Hematopoietic multipotent progenitor cell treated with erythropoietin and hydrocortisone succinate and interleukin-3 and kit ligand, for 4 days (in vitro differentiated cells): Measurements from ENCODE around the gene SLC6A2.
A peak's percentile ranks its signal among the peaks of the same experiment; 100 is the strongest.

Experiments
- DNase-seq: peaks from one replicate; pipeline ENCODE4 v3.0.0-alpha.2; 2015

SLC6A2 gene

GRCh38 chr16:55678161-55678821 is 22.5 kb downstream of the SLC6A2 start:
- DNase-seq: no peak

GRCh38 chr16:55682086-55682485 is 26.3 kb downstream of the SLC6A2 start:
- no peak for DNase-seq

DNA sequence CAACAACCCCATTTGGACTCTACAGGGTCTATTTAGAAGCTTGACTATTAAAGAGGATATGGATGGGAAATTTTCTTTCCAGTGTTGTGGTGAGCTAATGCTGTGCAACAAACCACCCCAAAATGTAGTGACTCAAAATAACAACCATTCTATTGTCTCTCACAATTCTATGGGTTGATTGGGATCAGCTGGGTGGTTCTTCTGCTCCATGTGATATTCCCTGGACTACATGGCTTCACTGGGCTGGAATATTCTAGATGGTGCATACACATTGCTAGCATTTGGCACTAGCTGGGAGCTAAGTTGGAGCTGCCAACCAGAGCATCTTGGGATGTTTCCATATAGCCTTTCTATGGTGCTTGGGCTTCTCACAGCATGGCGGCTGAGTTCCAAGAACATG is 30.2 kb downstream of the SLC6A2 start:
- no peak for DNase-seq

DNA sequence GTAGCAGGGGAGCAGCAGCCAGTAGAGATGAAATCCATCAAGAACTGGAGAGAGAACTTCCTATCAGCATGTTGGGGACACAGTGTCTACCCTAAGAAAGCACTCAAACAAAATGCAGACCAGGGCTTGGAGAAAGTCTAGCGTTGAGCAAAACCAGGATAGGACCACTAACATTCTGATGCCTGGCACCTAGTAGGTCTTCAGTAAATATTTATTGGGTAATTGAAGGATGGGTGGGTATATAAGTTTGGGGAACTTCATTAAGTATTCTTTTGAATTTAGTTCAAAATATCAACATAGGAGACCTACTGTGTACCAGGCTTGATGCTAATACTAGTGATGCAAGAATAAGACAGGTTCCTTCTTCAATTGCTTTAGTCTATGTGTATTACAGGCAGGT is 30.9 kb downstream of the SLC6A2 start:
- DNase-seq: no peak

DNA sequence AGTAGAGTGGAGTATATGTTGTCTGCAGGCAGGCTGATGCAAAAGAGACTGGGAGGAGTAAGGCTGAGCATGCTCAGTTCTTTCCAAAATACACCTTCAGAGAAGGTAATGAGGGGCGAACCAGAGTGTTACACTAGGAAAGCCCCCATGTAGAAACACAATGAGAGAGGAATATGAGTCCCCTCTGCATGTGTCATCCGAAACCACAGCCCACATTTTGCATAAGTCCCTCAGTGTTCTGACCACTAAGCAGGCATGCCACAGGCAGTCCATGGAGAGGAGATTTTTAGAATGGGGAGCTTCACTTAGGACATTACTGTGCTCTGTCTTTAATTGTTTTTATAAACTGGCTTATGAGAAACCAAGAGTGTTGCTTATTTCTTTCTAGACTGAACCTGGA is 32.0 kb downstream of the SLC6A2 start:
- DNase-seq: peak; percentile 7

DNA sequence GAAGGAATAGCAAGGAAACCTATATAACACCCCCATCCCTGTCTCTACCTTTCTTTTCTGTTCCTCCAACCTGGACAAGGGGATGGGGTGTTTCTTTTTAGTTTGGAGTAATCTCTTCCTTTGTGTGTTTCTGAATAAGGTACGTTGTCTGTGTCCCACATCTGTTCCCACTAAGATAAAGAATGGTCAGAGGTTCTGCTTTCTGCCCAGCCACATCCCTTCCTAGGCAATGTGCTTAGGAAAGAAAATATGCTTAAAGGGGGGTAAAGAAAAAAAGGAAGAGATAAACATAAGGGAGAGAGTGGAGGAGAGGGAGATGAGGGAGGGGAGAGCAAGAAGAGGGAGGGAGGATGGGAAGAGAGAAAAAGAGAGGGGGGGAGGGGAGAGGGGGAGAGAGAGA is 35.1 kb downstream of the SLC6A2 start:
- peak; percentile 51 for DNase-seq

DNA sequence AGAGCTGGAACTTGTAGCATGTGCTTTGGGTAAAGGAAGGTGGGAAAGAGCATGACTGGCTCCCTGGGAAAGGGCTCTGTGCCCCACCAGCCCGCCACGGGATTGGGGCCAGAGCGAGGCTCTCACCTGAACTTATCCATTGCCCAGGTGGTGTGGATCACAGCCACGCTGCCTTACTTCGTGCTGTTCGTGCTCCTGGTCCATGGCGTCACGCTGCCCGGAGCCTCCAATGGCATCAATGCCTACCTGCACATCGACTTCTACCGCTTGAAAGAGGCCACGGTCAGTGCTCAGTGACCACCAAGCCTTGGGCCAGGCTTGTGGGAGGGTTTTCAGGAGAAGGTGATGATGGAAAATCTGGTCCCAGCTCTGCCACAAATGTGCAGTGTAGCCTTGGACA is 36.0 kb downstream of the SLC6A2 start:
- DNase-seq: no peak

GRCh38 chr16:55695595-55695994 is 39.8 kb downstream of the SLC6A2 start:
- no peak for DNase-seq

DNA sequence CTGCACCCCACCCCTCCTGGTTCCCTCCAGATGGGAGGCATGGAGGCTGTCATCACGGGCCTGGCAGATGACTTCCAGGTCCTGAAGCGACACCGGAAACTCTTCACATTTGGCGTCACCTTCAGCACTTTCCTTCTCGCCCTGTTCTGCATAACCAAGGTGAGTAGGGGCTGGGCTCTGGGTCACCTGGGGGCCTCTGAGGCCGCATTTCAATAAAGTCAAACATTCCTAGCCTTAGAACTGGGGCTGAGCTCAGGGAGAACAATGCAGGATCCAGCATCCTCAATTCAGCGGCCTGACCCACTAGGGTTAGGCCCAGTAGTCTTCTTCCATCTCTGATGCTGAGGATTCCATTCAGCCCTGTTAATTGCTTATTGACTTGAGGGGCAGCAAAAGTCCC is 42.1 kb downstream of the SLC6A2 start:
- no peak for DNase-seq

GRCh38 chr16:55698331-55698730 is 42.5 kb downstream of the SLC6A2 start:
- no peak for DNase-seq

DNA sequence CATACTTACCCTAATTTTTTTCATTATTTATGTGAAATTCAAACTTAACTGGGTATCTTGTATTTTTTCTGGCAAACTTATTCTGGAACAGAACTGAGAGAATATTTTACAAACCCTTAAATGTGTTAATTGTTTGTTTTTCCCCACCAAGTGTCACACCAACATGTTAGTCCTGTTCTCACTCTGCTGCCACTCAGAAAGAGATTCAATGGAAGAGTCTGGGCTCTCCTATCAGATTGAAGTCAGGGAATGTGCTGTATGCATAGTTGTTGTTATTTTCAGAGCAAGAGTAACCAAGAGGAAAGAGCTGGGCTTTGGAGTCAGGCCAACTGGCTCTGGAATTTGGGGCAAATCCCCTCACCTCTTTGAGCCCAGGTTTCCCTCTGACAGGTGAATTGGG is 43.2 kb downstream of the SLC6A2 start:
- no peak for DNase-seq

- no peak for DNase-seq
These were observed 43.8 kb downstream of the SLC6A2 start for GRCh38 chr16:55699616-55700015.

DNA sequence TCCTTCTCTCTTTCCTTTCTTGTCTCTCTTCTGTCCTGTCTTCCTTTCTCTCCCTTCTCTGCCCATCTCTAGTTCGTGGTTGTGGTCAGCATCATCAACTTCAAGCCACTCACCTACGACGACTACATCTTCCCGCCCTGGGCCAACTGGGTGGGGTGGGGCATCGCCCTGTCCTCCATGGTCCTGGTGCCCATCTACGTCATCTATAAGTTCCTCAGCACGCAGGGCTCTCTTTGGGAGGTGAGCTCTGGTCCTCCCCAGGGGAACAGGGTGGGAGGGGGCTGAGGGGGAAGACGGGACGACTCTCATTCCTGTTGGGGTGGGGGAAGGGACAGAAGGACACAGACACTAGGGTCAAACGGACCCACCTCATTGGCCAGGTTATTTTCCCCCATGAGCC is 44.3 kb downstream of the SLC6A2 start:
- DNase-seq: no peak

DNA sequence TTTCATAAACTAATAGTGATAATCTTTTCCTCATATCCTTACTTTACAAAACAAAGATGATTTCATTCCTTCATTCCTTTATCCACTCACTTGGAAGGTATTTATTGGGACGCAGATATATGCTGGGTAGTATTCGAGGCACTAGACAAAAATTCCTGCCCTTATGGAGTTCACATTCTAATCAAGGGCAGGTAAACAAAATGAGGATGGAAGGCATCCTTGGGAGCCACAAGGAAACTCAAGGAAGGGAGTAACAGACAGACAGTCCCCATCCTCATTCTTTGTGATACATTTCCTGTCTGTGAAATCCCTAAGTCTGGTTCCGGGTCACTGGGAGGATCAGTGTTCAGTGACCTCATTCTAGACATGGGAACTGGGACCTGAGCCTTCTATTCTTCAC is 45.2 kb downstream of the SLC6A2 start:
- DNase-seq: no peak

DNA sequence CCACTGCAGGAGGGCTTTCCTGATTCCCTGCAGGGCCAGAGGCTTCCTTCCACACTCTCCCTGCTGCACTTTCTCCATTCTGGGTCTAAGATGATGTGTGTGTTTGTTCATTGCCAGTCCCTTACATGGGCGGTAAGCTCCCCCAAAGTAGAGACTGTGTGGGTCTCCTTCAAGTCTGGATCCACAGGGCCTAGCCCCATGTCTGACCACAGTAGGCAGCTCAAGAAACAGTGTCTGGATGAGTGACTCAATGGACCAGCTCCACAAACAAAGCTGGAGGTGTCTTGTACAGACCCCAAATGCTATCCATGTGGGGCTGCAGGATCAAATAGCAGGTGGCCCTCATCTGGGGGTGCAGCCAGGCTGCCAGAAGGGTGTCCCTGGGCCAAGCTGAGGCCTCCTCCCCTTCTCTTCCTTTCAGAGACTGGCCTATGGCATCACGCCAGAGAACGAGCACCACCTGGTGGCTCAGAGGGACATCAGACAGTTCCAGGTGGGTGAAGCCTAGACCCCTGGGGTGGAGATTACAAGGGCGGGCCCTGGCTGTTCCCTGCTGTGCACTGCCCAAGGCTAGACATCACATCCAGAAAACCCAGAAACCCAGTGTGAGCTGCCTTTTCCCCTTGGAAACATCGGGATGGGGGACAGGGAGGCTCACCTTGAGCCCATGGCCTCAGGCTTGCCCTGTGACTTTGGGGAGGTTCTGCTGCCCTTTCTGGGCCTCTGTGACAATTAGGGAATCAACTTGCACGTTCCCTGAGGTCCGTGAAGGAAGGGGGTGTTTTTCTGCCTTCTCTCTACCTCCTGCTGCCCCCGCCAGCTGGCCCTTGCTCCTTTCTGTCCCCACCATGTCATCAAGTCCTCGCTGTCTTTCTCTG is 45.9 kb downstream of the SLC6A2 start:
- DNase-seq: peak; percentile 85

- peak; percentile 85 for DNase-seq
These were observed 47.5 kb downstream of the SLC6A2 start for GRCh38 chr16:55703003-55704001.

DNA sequence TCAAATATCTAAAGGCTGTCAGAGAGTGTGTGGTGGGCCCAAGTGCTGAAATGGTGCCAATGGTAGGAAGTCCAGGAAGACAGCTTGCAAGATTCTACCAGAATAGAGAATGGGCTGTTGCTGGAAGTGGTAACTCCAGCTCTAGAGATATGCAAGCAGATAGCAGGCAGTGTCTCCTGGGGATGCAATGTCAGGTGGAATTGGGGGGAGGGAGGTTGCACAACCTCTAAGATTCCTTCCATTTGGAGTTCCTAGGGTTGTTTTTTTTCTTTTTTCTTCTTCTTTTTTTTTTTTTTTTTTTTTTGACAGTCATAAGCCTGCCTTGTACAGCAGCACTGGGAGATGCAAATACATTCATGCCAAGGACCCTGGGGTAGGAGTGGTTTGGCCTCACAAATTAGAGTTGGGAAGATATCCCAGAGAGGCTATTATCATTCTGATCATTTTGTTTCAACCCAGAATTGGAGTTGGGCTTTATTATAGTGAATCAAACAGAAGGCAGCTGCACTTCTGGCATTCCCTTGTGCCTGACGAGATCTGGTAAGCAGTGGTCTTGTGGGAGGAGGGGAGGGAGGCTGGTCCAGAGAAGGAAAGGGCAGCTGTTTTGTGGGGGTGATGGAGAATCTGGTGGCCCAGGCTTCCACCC is 51.1 kb downstream of the SLC6A2 start:
- no peak for DNase-seq

DNA sequence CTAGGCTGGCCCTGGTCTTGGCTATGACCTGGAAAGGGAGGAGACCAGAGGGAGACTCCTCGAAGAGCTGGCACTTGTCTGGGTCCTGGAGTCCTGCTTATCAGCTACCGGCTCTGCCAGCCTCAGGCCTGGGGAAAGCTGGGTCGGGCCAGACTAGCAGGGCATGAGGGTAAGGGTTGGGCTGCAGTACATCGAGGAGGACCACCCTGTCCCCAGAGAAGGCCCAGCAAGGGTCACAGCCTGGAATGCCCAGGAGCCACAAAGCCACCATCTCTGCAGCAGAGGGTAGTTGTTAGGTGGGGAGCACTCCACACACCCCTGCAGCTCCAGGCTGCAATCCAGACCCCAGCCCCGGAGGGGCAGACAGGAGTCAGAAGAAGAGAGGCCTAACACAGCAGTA is 54.0 kb downstream of the SLC6A2 start:
- no peak for DNase-seq

- DNase-seq: peak; percentile 23
These were observed 54.7 kb downstream of the SLC6A2 start for GRCh38 chr16:55710466-55710865.

DNA sequence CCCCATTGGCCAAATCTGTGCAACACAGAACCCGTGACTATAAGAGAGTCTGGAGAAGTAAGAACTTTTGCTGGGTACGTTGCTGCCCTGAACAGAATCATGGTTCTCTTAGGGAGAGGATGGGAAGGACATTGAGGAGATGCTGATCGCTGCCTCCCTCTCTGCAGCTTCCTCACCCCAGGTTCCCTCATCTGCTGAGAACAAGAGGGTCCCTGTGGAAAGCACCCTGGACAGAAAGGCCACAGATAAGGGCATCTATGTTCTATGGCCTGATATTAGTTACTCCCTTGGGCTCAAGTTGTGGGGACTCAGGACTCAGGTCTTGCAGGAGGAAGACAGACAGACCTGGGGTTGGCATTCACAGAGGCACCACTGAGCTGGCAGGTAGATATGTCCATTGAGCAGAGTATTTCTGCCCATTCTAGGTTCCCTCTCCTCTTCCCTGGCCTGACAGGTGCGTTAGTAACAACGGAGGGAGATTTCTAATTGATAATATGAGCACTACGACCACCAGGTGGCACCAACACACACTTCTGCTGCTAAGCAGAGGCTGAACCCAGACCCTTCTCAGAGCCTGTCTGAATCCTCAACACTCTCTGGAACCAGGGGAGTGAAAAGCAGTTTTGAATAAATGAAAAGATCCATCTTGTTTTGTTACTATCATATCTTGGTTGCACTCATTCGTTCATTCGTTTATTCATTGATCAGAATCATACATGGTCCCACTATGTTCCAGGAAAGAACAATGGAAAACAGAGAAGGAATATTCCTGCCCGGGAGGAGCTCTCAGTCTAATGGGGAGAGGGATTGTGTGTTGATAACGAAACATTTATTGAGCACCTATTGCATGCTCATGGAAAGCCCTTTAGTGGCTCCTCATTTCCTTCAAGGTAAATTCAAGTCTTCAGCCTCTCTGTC is 56.4 kb downstream of the SLC6A2 start:
- DNase-seq: peak; percentile 81

GRCh38 chr16:55713103-55713502 is 57.3 kb downstream of the SLC6A2 start:
- no peak for DNase-seq

- DNase-seq: no peak
These were observed 61.5 kb downstream of the SLC6A2 start for GRCh38 chr16:55717326-55717725.
